H1 (cell line): ENCODE measurements around the gene SGMS2. TPM values are rescaled to one million over a fixed set of nuclear protein-coding genes. Genes with fewer than 3 reads are reported as not detected.

Experiments used
- CTCF ChIA-PET: fragments of 300-600 bp; sonication (Branson Sonifier 250); formaldehyde crosslinking; loops from one replicate; lab custom pipeline; 2021; ENCODE audit not compliant: partially characterized antibody; lab: Charles Lee
- POLR2A ChIA-PET: fragments of 300-600 bp; sonication (Branson Sonifier 250); formaldehyde crosslinking; loops from one replicate; lab custom pipeline; 2021; ENCODE audit warnings: inconsistent platforms; ENCODE audit not compliant: partially characterized antibody; lab: Charles Lee
- DNase-seq, 2 experiments: peaks; one replicate each; pipeline versions ENCODE4 v3.0.0 to v3.0.0-alpha.2; 2010 to 2022; ENCODE audit warnings: low spot score in 2 of 2, low read depth in 1 of 2, mixed read lengths in 1 of 2
- FAIRE-seq: peaks from 2 replicates; lab custom pipeline; 2011; peaks lifted over from hg19 to GRCh38; lab: Jason Lieb, UNC
- H2AFZ ChIP-seq: 2 replicates; pipeline ENCODE4 v1.8.1; 2012; ENCODE audit warnings: low read length, inconsistent platforms
- H2AK5ac ChIP-seq: 2 replicates; pipeline ENCODE4 v1.6.1; 2013; ENCODE audit warnings: low read depth, low read length
- H2BK120ac ChIP-seq: replicated peaks from 2 replicates; pipeline ENCODE3; 2013; ENCODE audit warnings: low read depth, low read length, inconsistent platforms
- H2BK12ac ChIP-seq: 2 replicates; pipeline ENCODE4 v1.6.1; 2013; ENCODE audit warnings: low read depth, low read length
- H2BK15ac ChIP-seq: 2 replicates; pipeline ENCODE4 v1.6.1; 2013; ENCODE audit warnings: low read length
- H2BK20ac ChIP-seq: 2 replicates; pipeline ENCODE4 v1.6.1; 2013; ENCODE audit warnings: low read length
- H2BK5ac ChIP-seq: 2 replicates; pipeline ENCODE4 v1.6.1; 2013; ENCODE audit warnings: low read depth, low read length
- H3K14ac ChIP-seq: 2 replicates; pipeline ENCODE4 v1.6.1; 2013; ENCODE audit warnings: inconsistent platforms; ENCODE audit not compliant: insufficient read length
- H3K18ac ChIP-seq: 2 replicates; pipeline ENCODE4 v1.6.1; 2013; ENCODE audit warnings: low read length; ENCODE audit errors: extremely low read depth
- H3K23ac ChIP-seq: 2 replicates; pipeline ENCODE4 v1.6.1; 2013; ENCODE audit warnings: inconsistent platforms; ENCODE audit not compliant: insufficient read length
- H3K23me2 ChIP-seq: 2 replicates; pipeline ENCODE4 v1.6.1; 2013; ENCODE audit warnings: low read depth, low read length
- H3K27ac ChIP-seq: 2 replicates; pipeline ENCODE4 v1.6.1; 2011; ENCODE audit warnings: low read depth, low read length, inconsistent platforms
- H3K27me3 ChIP-seq, 4 experiments: replicated peaks in 1 of 4; 1 replicate in 1 of 4; 2 replicates in 3 of 4; pipeline versions ENCODE4 v1.6.1 to v1.8.1; 2011 to 2013; ENCODE audit warnings: low read length in 3 of 4, mild to moderate bottlenecking in 3 of 4, inconsistent platforms in 2 of 4, mixed read lengths in 2 of 4, moderate library complexity in 1 of 4; ENCODE audit not compliant: control insufficient read depth in 3 of 4, insufficient read depth in 3 of 4; ENCODE audit errors: extremely low read depth in 1 of 4
- H3K36me3 ChIP-seq, 4 experiments: 2 replicates each; pipeline versions ENCODE4 v1.6.1 to v1.8.1; 2011 to 2013; ENCODE audit warnings: mild to moderate bottlenecking in 4 of 4, low read length in 3 of 4, moderate library complexity in 2 of 4, control low read depth in 1 of 4, inconsistent platforms in 1 of 4; ENCODE audit not compliant: insufficient read depth in 4 of 4, control insufficient read depth in 2 of 4
- H3K4ac ChIP-seq: replicated peaks from 2 replicates; pipeline ENCODE3; 2013; ENCODE audit warnings: low read length, low read depth, mixed read lengths, inconsistent platforms; ENCODE audit not compliant: insufficient read length
- H3K4me1 ChIP-seq, 4 experiments: replicated peaks in 1 of 4; 1 replicate in 1 of 4; 2 replicates in 3 of 4; pipeline versions ENCODE4 v1.6.1 to v1.8.1; 2011 to 2013; ENCODE audit warnings: low read length in 3 of 4, inconsistent platforms in 2 of 4, mixed read lengths in 1 of 4; ENCODE audit not compliant: insufficient read depth in 4 of 4, control insufficient read depth in 3 of 4
- H3K4me2 ChIP-seq, 2 experiments: 2 replicates each; pipeline versions ENCODE4 v1.6.1 to v1.8.1; 2011 to 2013; ENCODE audit warnings: low read depth in 2 of 2, low read length in 2 of 2, control low read depth in 1 of 2, inconsistent platforms in 1 of 2, mild to moderate bottlenecking in 1 of 2; ENCODE audit not compliant: insufficient read depth in 1 of 2
- H3K4me3 ChIP-seq, 4 experiments: fragments of 200-600, 300-600 bp in 1 of 4; sonication (generic), shearing (Covaris generic), sonication (Bioruptor Twin) in 1 of 4; 2 replicates each; pipeline versions ENCODE4 v1.5.1 to v1.8.1; 2011 to 2016; ENCODE audit warnings: low read length in 4 of 4, low read depth in 3 of 4, control low read depth in 2 of 4, inconsistent platforms in 2 of 4, mild to moderate bottlenecking in 2 of 4, mixed read lengths in 1 of 4, moderate library complexity in 1 of 4; ENCODE audit not compliant: insufficient read depth in 2 of 4; ENCODE audit errors: extremely low read depth in 1 of 4
- H3K56ac ChIP-seq: replicated peaks from 2 replicates; pipeline ENCODE3; 2013; ENCODE audit warnings: low read depth, mild to moderate bottlenecking, mixed read lengths, low read length, inconsistent platforms; ENCODE audit not compliant: insufficient read length
- H3K79me1 ChIP-seq: 2 replicates; pipeline ENCODE4 v1.6.1; 2013; ENCODE audit warnings: low read depth, low read length, control low read depth
- H3K79me2 ChIP-seq, 2 experiments: 2 replicates each; pipeline versions ENCODE4 v1.6.1 to v1.8.1; 2012 to 2013; ENCODE audit warnings: low read length in 2 of 2, mild to moderate bottlenecking in 2 of 2, inconsistent platforms in 1 of 2; ENCODE audit not compliant: insufficient read depth in 2 of 2, control insufficient read depth in 1 of 2
- H3K9ac ChIP-seq, 4 experiments: replicated peaks in 1 of 4; 1 replicate in 1 of 4; 2 replicates in 3 of 4; pipeline versions ENCODE4 v1.6.1 to v1.8.1; 2011 to 2013; ENCODE audit warnings: low read depth in 3 of 4, low read length in 3 of 4, control low read depth in 2 of 4, mild to moderate bottlenecking in 2 of 4, moderate library complexity in 2 of 4, inconsistent platforms in 1 of 4; ENCODE audit errors: extremely low read depth in 1 of 4
- H3K9me3 ChIP-seq, 2 experiments: 2 replicates each; pipeline versions ENCODE4 v1.6.1 to v1.8.1; 2012 to 2013; ENCODE audit warnings: mild to moderate bottlenecking in 2 of 2, moderate library complexity in 2 of 2, control low read depth in 1 of 2, inconsistent platforms in 1 of 2, low read depth in 1 of 2, low read length in 1 of 2, mixed read lengths in 1 of 2; ENCODE audit not compliant: insufficient read depth in 2 of 2
- H4K20me1 ChIP-seq, 2 experiments: replicated peaks in 1 of 2; 2 replicates each; pipeline versions ENCODE3 to v1.8.1; 2011 to 2013; ENCODE audit warnings: inconsistent platforms in 2 of 2, low read length in 2 of 2, mild to moderate bottlenecking in 1 of 2; ENCODE audit not compliant: insufficient read depth in 2 of 2, control insufficient read depth in 1 of 2
- H4K5ac ChIP-seq: 2 replicates; pipeline ENCODE4 v1.6.1; 2013; ENCODE audit warnings: low read length, low read depth, mixed read lengths, inconsistent platforms; ENCODE audit not compliant: insufficient read length
- H4K8ac ChIP-seq: 2 replicates; pipeline ENCODE4 v1.8.0; 2013; ENCODE audit warnings: mild to moderate bottlenecking, moderate library complexity, low read length, inconsistent platforms; ENCODE audit not compliant: insufficient read depth; ENCODE audit errors: extremely low read depth
- H4K91ac ChIP-seq: replicated peaks from 2 replicates; pipeline ENCODE3; 2013; ENCODE audit warnings: low read length, mixed read lengths, inconsistent platforms; ENCODE audit not compliant: insufficient read length
- HDAC2 ChIP-seq, 2 experiments: fragments of 300-600 bp in 1 of 2; sonication (generic) in 1 of 2; IDR thresholded peaks; 2 replicates each; pipeline ENCODE4 v1.6.1; 2011 to 2012; ENCODE audit warnings: low read depth in 2 of 2, low read length in 2 of 2, mild to moderate bottlenecking in 2 of 2, moderate library complexity in 2 of 2, borderline replicate concordance in 1 of 2, inconsistent platforms in 1 of 2
- MAFK ChIP-seq: IDR thresholded peaks from 2 replicates; pipeline ENCODE4 v1.6.1; 2012; ENCODE audit warnings: low read depth, mild to moderate bottlenecking, improper control_type of control experiment, low read length
- NRF1 ChIP-seq: IDR thresholded peaks from 2 replicates; pipeline ENCODE4 v1.6.1; 2011; ENCODE audit warnings: mild to moderate bottlenecking, low read depth, low read length, improper control_type of control experiment
- POLR2A ChIP-seq, 2 experiments: IDR thresholded peaks; 1 replicate in 1 of 2; 2 replicates in 1 of 2; pipeline ENCODE4 v1.6.1; 2011; ENCODE audit warnings: low read depth in 2 of 2, low read length in 2 of 2, mild to moderate bottlenecking in 2 of 2; ENCODE audit errors: control extremely low read depth in 1 of 2
- RBBP5 ChIP-seq: IDR thresholded peaks from 2 replicates; pipeline ENCODE4 v1.7.1; 2012; ENCODE audit warnings: low read depth, mild to moderate bottlenecking, inconsistent platforms, low read length, moderate library complexity, borderline replicate concordance
- SP2 ChIP-seq: IDR thresholded peaks from 2 replicates; pipeline ENCODE4 v1.6.1; 2012; ENCODE audit warnings: mild to moderate bottlenecking, low read length, inconsistent platforms
- SP4 ChIP-seq: IDR thresholded peaks from 2 replicates; pipeline ENCODE4 v1.6.1; 2012; ENCODE audit warnings: low read length, inconsistent platforms
- TAF1 ChIP-seq: IDR thresholded peaks from 2 replicates; pipeline ENCODE4 v1.6.1; 2011; ENCODE audit warnings: mild to moderate bottlenecking, low read depth, low read length
- TAF7 ChIP-seq: optimal IDR thresholded peaks from 2 replicates; pipeline ENCODE3; 2011; ENCODE audit warnings: low read depth, mild to moderate bottlenecking, inconsistent platforms, low read length, moderate library complexity, borderline replicate concordance
- TCF12 ChIP-seq: IDR thresholded peaks from 2 replicates; pipeline ENCODE4 v1.6.1; 2011; ENCODE audit warnings: low read depth, mild to moderate bottlenecking, low read length
- WGBS, 2 experiments: shearing (Covaris generic) in 1 of 2; methylation state at CpG; one replicate each; pipeline versions ENCODE4 v1.1.6 to v1.1.7; 2013 to 2015; ENCODE audit warnings: low lambda C conversion rate in 2 of 2, mixed read lengths in 2 of 2, inconsistent platforms in 1 of 2, low coverage in 1 of 2, missing lambda C conversion rate in 1 of 2; ENCODE audit not compliant: insufficient replicate concordance in 2 of 2, insufficient coverage in 1 of 2, insufficient read length in 1 of 2; ENCODE audit errors: extremely low coverage in 1 of 2, missing lambda C conversion rate in 1 of 2; 5-methylcytosine and 5-hydroxymethylcytosine counted together
- polyA plus RNA-seq, 7 experiments: library from polyadenylated mRNA; depleted of rRNA in 3 of 7; stranded (reverse) in 5 of 7; unstranded in 2 of 7; fragments of >200 nt in 5 of 7; fragments of 200-250 nt in 2 of 7; gene quantifications; 1 replicate in 5 of 7; 2 replicates in 1 of 7; 4 replicates in 1 of 7; pipeline versions ENCODE4 v1.2.1 to v1.2.3, GENCODE V29; 2011 to 2013; ENCODE audit warnings: missing spikeins in 2 of 7, mixed read lengths in 2 of 7
- total RNA-seq: library from RNA; stranded (reverse); fragmentation: NEBNext Ultra II Directional; extraction: Animal tissue kit (Norgen Biotek cat#: 25700); gene quantifications from 2 replicates; pipeline ENCODE4 v1.2.1, GENCODE V29; 2021
- TF ChIP-seq, protein P1 (sequence below), 3 experiments: IDR thresholded peaks; 1 replicate in 2 of 3; 2 replicates in 1 of 3; pipeline versions ENCODE4 v1.5.1 to v1.6.1; 2011; ENCODE audit warnings: low read length in 3 of 3, mild to moderate bottlenecking in 3 of 3, inconsistent platforms in 2 of 3, low read depth in 1 of 3, moderate library complexity in 1 of 3; ENCODE audit not compliant: insufficient read depth in 1 of 3; ENCODE audit errors: control extremely low read depth in 1 of 3

Gene SGMS2
- total and polyA plus RNA-seq, 2 of the 8 experiments (the other 6 are each of a cell fraction or from before 2014, with no cell fraction given), result 0.04 to 1.3 TPM

DNA sequence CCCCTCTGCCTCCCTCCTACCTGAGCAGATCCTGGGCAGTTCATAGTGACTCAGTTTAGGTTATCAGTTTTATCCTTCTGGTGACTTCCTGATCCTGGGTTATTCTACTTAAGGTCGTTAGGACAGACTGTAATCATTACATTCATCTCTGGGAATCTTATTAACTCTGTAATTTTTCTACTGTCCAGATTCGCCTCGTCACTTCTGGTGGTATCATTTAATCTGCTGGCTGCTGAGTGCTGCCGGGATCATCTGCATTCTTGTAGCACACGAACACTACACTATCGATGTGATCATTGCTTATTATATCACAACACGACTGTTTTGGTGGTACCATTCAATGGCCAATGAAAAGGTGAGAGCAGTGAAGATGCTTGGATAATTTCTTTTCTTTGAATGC lies 83.6 kb downstream of the SGMS2 start:
- Histone ChIP-seq H3K79me1 (no peaks in the 10 kb centered on the region), H4K20me1 (no peaks in the 10 kb centered on the region), H3K18ac (no peak overlapping the region; the same call in 1 of the 2 replicates), H4K8ac (no peak overlapping the region), H2BK20ac (no peak overlapping the region), H2AK5ac (no peak overlapping the region), H3K56ac (no peak overlapping the region), H2BK120ac (no peak overlapping the region), H3K4me2 (no peak overlapping the region), H3K9ac (no peak overlapping the region), H3K4me1 (peaks cover 0 to 15% (median 0%) of the 10 kb centered on the region in 4 experiments; a peak in 2 of 7 replicates), H3K36me3 (no peaks in the 10 kb centered on the region; a peak in 2 of 8 replicates), H3K14ac (no peak overlapping the region), H4K91ac (no peak overlapping the region), H2BK12ac (no peak overlapping the region), H3K23ac (no peak overlapping the region), H2BK5ac (no peak overlapping the region), H2BK15ac (no peak overlapping the region), H2AFZ (no peak overlapping the region), H3K79me2 (no peaks in the 10 kb centered on the region), H3K9me3 (0 out of 4 replicates have a peak, but pooled peaks cover 0 to 4% of the 10 kb centered on the region in 2 experiments), H3K4ac (peak overlapping the region; percentile 29), H3K27me3 (no peaks in the 10 kb centered on the region), H3K23me2 (no peaks in the 10 kb centered on the region), H3K27ac (no peak overlapping the region), H4K5ac (no peak overlapping the region), H3K4me3 (no peak overlapping the region)
- 93% methylated on average over 7 of the region's 7 CpGs; no CpG with 5 or more reads in 1 of the 2 experiments for WGBS, 2 experiments
- DNase-seq (no peak), FAIRE-seq (no peak)
- CTCF ChIA-PET, result interaction anchor here (0.7 to 5.2 kb wide), 4 partner anchors 149 to 168 kb away, joined by 3 to 38 read pairs (median 4); no protein-coding TSS in a partner anchor
- POLR2A ChIA-PET, result interaction anchor here (0.6 kb wide), 1 partner anchor 208 kb away, joined by 3 read pairs; no protein-coding TSS in a partner anchor
- no peak for TF ChIP-seq MAFK
- no peak for TF ChIP-seq NRF1
- TF ChIP-seq, protein P1, sequence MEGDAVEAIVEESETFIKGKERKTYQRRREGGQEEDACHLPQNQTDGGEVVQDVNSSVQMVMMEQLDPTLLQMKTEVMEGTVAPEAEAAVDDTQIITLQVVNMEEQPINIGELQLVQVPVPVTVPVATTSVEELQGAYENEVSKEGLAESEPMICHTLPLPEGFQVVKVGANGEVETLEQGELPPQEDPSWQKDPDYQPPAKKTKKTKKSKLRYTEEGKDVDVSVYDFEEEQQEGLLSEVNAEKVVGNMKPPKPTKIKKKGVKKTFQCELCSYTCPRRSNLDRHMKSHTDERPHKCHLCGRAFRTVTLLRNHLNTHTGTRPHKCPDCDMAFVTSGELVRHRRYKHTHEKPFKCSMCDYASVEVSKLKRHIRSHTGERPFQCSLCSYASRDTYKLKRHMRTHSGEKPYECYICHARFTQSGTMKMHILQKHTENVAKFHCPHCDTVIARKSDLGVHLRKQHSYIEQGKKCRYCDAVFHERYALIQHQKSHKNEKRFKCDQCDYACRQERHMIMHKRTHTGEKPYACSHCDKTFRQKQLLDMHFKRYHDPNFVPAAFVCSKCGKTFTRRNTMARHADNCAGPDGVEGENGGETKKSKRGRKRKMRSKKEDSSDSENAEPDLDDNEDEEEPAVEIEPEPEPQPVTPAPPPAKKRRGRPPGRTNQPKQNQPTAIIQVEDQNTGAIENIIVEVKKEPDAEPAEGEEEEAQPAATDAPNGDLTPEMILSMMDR (IDR thresholded peaks at IDR 0.05; ENCODE audit: control extremely low read depth in 1 of 3, insufficient read depth in 1 of 3, low read depth in 1 of 3, low read length in 3 of 3), result no peak
- TF ChIP-seq SP4, result no peak
- no peak for TF ChIP-seq TCF12
- TF ChIP-seq SP2, result no peak
- no peak for TF ChIP-seq RBBP5
- TF ChIP-seq POLR2A (IDR thresholded peaks at IDR 0.05; ENCODE audit: control extremely low read depth in 1 of 2, low read depth in 2 of 2, low read length in 2 of 2), result no peak
- TF ChIP-seq HDAC2 (IDR thresholded peaks at IDR 0.05; ENCODE audit: borderline replicate concordance in 1 of 2, low read depth in 2 of 2, low read length in 2 of 2), result no peak
- no peak for TF ChIP-seq TAF1
- no peak for TF ChIP-seq TAF7
